ENCODE measurements around the gene PLA2G4E. TPM values are rescaled to one million over a fixed set of nuclear protein-coding genes. Genes with fewer than 3 reads are reported as not detected.
A peak's percentile ranks its signal among the peaks of the same experiment; 100 is the strongest.

PLA2G4E gene
- total RNA-seq (2016; rRNA removed; fragmentation: Illumina TruSeq; extraction: Trizol) (not detected in 2 replicates), polyA plus RNA-seq (2011; rRNA removed) (0.01 TPM in 1 of 2 replicates, not detected in the other), polyA minus RNA-seq (2011; rRNA and poly(A)+ RNA removed; ENCODE audit: low replicate concordance) (not detected in 2 replicates), Bru-seq, nascent RNA (not detected), BruChase-seq, experiment 1, labeled RNA remaining after a 6-hour chase (percentile 2 among the genes with signal in this experiment), BruChase-seq, experiment 2, labeled RNA remaining after a 2-hour chase (not detected)
- total RNA-seq (2016; cell fraction: cytosol; rRNA removed; fragmentation: Illumina TruSeq; extraction: Trizol; ENCODE audit: low read depth), result not detected in 2 replicates
- not detected in 2 replicates for total RNA-seq (2016; cell fraction: insoluble cytoplasmic fraction; rRNA removed; fragmentation: Illumina TruSeq; extraction: Trizol)
- not detected in 2 replicates for total RNA-seq (2016; cell fraction: membrane; rRNA removed; fragmentation: Illumina TruSeq; extraction: Trizol)
- not detected in 2 replicates for total RNA-seq (2016; cell fraction: nucleus; rRNA removed; fragmentation: Illumina TruSeq; extraction: Trizol)
- polyA plus RNA-seq (2011; cell fraction: cytosol; rRNA removed), result not detected in 2 replicates
- polyA plus RNA-seq (2011; cell fraction: nucleus; rRNA removed), result not detected in 2 replicates
- not detected in 2 replicates for polyA plus RNA-seq (2012)
- not detected in 2 replicates for polyA plus RNA-seq (2016; cell fraction: cytosol; fragmentation: Illumina TruSeq; extraction: Trizol; ENCODE audit: low read depth)
- not detected in 2 replicates for polyA plus RNA-seq (2016; cell fraction: insoluble cytoplasmic fraction; fragmentation: Illumina TruSeq; extraction: Trizol; ENCODE audit: low read depth)
- polyA plus RNA-seq (2016; cell fraction: membrane; fragmentation: Illumina TruSeq; extraction: Trizol; ENCODE audit: low read depth), result not detected in 2 replicates
- not detected in 2 replicates for polyA plus RNA-seq (2016; cell fraction: nucleus; fragmentation: Illumina TruSeq; extraction: Trizol; ENCODE audit: insufficient read depth, low read depth)
- not detected in 2 replicates for polyA minus RNA-seq (2011; cell fraction: cytosol; rRNA and poly(A)+ RNA removed)
- not detected in 2 replicates for polyA minus RNA-seq (2011; cell fraction: nucleus; rRNA and poly(A)+ RNA removed)
- long read RNA-seq, experiment 1, result 0 reads
- long read RNA-seq, experiment 2, result 0 reads

GRCh38 chr15:42020713-42021273 lies at the start of gene PLA2G4E:
Gene PLA2G4E (minus strand): TSS chr15:42021042. CDS start chr15:42021030, 12 bp downstream.
- ATAC-seq (no peak), FAIRE-seq (no peak), DNase-seq (ENCODE audit: low spot score) (no peak)
- Histone ChIP-seq H4K20me1 (ENCODE audit: insufficient read depth, low read length) (no peaks in the 10 kb centered on the region), H3K9ac (ENCODE audit: insufficient read depth, low read depth, low read length) (no peak within 1 kb of the TSS), H3K36me3 (replicated peaks in 1 of 2; ENCODE audit: control insufficient read depth in 1 of 2, insufficient read depth in 2 of 2, low read length in 2 of 2) (no peaks in the 10 kb centered on the region), H3K4me1 (ENCODE audit: insufficient read depth, low read length) (peaks cover 10% of the 10 kb centered on the region), H2AFZ (ENCODE audit: low read length) (no peak within 1 kb of the TSS), H3K4me2 (ENCODE audit: low read depth, low read length) (no peak within 1 kb of the TSS), H3K27me3 (ENCODE audit: control insufficient read depth in 1 of 2, insufficient read depth in 2 of 2, low read length in 2 of 2) (peaks cover 0 to 13% of the 10 kb centered on the region in 2 experiments; a peak in 3 of 5 replicates), H3K27ac (ENCODE audit: extremely low read length, insufficient read depth, low read length) (no peak within 1 kb of the TSS), H3K9me3 (ENCODE audit: low read length) (no peaks in the 10 kb centered on the region), H3K79me2 (ENCODE audit: insufficient read depth, low read length) (no peaks in the 10 kb centered on the region), H3K4me3 (replicated peaks in 1 of 3; ENCODE audit: insufficient read depth in 1 of 3, low read depth in 2 of 3, low read length in 3 of 3) (no peak within 1 kb of the TSS)
- in situ Hi-C loops (cut with HindIII; ENCODE audit: extremely low pct_ligation_motif_present, low pct_unique_long_range_greater_than_20kb) (no loop called here), intact Hi-C loops (cut with micrococcal nuclease; ENCODE audit: unreplicated experiment) (no loop called here)
- no TSS peak for BruUV-seq (replicated peaks)
- no peak for TF ChIP-seq HDAC6 (IDR thresholded peaks at IDR 0.05; ENCODE audit: low read depth, low read length)
- TF ChIP-seq, protein P1, sequence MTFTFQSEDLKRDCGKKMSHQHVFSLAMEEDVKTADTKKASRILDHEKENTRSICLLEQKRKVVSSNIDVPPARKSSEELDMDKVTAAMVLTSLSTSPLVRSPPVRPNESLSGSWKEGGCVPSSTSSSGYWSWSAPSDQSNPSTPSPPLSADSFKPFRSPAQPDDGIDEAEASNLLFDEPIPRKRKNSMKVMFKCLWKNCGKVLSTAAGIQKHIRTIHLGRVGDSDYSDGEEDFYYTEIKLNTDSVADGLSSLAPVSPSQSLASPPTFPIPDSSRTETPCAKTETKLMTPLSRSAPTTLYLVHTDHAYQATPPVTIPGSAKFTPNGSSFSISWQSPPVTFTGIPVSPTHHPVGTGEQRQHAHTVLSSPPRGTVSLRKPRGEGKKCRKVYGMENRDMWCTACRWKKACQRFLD (CRISPR knock-in tag; IDR thresholded peaks at IDR 0.05; ENCODE audit: borderline replicate concordance), result no peak
- TF ChIP-seq, protein P2, sequence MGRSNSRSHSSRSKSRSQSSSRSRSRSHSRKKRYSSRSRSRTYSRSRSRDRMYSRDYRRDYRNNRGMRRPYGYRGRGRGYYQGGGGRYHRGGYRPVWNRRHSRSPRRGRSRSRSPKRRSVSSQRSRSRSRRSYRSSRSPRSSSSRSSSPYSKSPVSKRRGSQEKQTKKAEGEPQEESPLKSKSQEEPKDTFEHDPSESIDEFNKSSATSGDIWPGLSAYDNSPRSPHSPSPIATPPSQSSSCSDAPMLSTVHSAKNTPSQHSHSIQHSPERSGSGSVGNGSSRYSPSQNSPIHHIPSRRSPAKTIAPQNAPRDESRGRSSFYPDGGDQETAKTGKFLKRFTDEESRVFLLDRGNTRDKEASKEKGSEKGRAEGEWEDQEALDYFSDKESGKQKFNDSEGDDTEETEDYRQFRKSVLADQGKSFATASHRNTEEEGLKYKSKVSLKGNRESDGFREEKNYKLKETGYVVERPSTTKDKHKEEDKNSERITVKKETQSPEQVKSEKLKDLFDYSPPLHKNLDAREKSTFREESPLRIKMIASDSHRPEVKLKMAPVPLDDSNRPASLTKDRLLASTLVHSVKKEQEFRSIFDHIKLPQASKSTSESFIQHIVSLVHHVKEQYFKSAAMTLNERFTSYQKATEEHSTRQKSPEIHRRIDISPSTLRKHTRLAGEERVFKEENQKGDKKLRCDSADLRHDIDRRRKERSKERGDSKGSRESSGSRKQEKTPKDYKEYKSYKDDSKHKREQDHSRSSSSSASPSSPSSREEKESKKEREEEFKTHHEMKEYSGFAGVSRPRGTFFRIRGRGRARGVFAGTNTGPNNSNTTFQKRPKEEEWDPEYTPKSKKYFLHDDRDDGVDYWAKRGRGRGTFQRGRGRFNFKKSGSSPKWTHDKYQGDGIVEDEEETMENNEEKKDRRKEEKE (IDR thresholded peaks at IDR 0.05), result no peak
- no peak for TF ChIP-seq CAMTA2 (CRISPR knock-in tag; IDR thresholded peaks at IDR 0.05; ENCODE audit: borderline replicate concordance)
- TF ChIP-seq SP4 (CRISPR knock-in tag; IDR thresholded peaks at IDR 0.05), result no peak
- no peak for TF ChIP-seq NCOA1 (CRISPR knock-in tag; IDR thresholded peaks at IDR 0.05)
- no peak for TF ChIP-seq CERS6 (CRISPR knock-in tag; IDR thresholded peaks at IDR 0.05)
- TF ChIP-seq NFYB (CRISPR knock-in tag; IDR thresholded peaks at IDR 0.05), result no peak
- TF ChIP-seq TOE1 (CRISPR knock-in tag; IDR thresholded peaks at IDR 0.05), result no peak
- TF ChIP-seq SP2 (CRISPR knock-in tag; IDR thresholded peaks at IDR 0.05), result no peak
- no peak for TF ChIP-seq PPARG (CRISPR knock-in tag; conservative IDR thresholded peaks at IDR 0.05)
- TF ChIP-seq ZNF607 (CRISPR knock-in tag; IDR thresholded peaks at IDR 0.05; ENCODE audit: borderline replicate concordance), result no peak
- no peak for TF ChIP-seq IKZF1 (IDR thresholded peaks at IDR 0.05)
- TF ChIP-seq MXD4 (CRISPR knock-in tag; IDR thresholded peaks at IDR 0.05), result no peak
- TF ChIP-seq HES4 (CRISPR knock-in tag; IDR thresholded peaks at IDR 0.05; ENCODE audit: borderline replicate concordance), result no peak
- no peak for TF ChIP-seq FIP1L1 (IDR thresholded peaks at IDR 0.05; ENCODE audit: borderline replicate concordance, insufficient read depth, low read depth, low read length)
- TF ChIP-seq GABPB1 (CRISPR knock-in tag; IDR thresholded peaks at IDR 0.05), result no peak
- ChIA-PET POLR2A (no interaction called here), CTCF (ENCODE audit: low intra/inter-chr PET ratio, low total read pairs) (no interaction called here)
- WGBS (ENCODE audit: low lambda C conversion rate), result 30% methylated on average over 4 of the region's 5 CpGs

Measured in HepG2 (cell line).